GM21723 (cell line): ENCODE results near the gene BTD.

Experiments
- ATAC-seq: cut with Tn5 transposase; IDR thresholded peaks from one replicate; pipeline ENCODE4 v1.9.1; 2021; ENCODE audit warnings: mild to moderate bottlenecking, moderate library complexity; ENCODE audit not compliant: unreplicated experiment

The BTD gene

GRCh38 chr3:15635121-15635661 lies 33.6 kb downstream of the BTD start:
- no peak for ATAC-seq

- peak; percentile 61 for ATAC-seq
Observed at GRCh38 chr3:15636028-15636709, 34.6 kb downstream of the BTD start.

GRCh38 chr3:15637131-15637951 lies 35.8 kb downstream of the BTD start:
- no peak for ATAC-seq

- ATAC-seq, result no peak
Observed at GRCh38 chr3:15638193-15638890, 36.8 kb downstream of the BTD start.

- no peak for ATAC-seq
Observed at GRCh38 chr3:15638891-15639262, 37.3 kb downstream of the BTD start.

GRCh38 chr3:15645246-15645645 lies 43.7 kb downstream of the BTD start:
- no peak for ATAC-seq

GRCh38 chr3:15645740-15646501 lies 44.4 kb downstream of the BTD start:
- no peak for ATAC-seq

- peak; percentile 8 for ATAC-seq
Observed at GRCh38 chr3:15646851-15647511, 45.4 kb downstream of the BTD start.

GRCh38 chr3:15647611-15648167 lies 46.1 kb downstream of the BTD start:
- peak; percentile 96 for ATAC-seq

GRCh38 chr3:15649341-15649740 lies 47.8 kb downstream of the BTD start:
- no peak for ATAC-seq

GRCh38 chr3:15649858-15650257 lies 48.3 kb downstream of the BTD start:
- no peak for ATAC-seq

- ATAC-seq, result no peak
Observed at GRCh38 chr3:15651396-15651795, 49.9 kb downstream of the BTD start.

- no peak for ATAC-seq
Observed at GRCh38 chr3:15653321-15653720, 51.8 kb downstream of the BTD start.

GRCh38 chr3:15654127-15654526 lies 52.6 kb downstream of the BTD start:
- no peak for ATAC-seq

- no peak for ATAC-seq
Observed at GRCh38 chr3:15654891-15655290, 53.3 kb downstream of the BTD start.

- no peak for ATAC-seq
Observed at GRCh38 chr3:15656342-15656741, 54.8 kb downstream of the BTD start.

GRCh38 chr3:15657016-15657415 lies 55.5 kb downstream of the BTD start:
- no peak for ATAC-seq

GRCh38 chr3:15659254-15659975 lies 57.9 kb downstream of the BTD start:
- no peak for ATAC-seq
